ENCODE measurements around the gene PPAN.
A peak's percentile ranks its signal among the peaks of the same experiment; 100 is the strongest.

The PPAN gene

DNA sequence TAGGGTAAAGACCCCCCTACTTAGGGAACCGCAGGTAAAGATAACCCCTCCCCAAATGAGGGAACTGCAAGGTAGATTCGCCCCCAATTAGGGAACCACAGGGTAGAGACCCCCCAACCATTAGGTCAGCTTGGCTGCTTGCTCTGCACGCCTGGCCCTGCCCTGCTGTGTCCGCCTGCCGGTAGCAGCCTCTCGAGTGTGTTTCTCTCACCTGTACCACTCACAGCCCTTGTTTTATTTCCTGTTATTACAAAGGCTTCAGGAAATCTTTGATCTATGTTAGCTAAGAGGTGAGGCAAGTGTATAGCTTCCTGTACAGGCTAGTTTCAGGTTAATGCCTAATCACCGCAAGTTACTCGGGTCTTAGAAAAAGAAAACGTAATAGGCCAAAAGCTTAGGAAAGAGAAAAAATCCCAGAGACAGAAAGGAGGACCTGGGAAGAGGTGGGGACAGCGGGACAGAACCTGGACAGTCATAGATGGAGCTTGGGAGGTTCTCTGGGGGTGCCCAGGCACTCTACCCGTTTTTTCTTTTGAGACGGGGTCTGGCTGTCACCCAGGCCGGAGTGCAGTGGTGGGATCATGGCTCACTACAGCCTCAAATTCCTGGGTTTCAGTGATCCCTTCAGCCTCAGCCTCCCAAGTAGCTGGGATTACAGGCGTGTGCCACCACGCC is 36.7 kb downstream of the PPAN start:
- peak in 1 of 2 donors; percentile 33 for DNase-seq

DNA sequence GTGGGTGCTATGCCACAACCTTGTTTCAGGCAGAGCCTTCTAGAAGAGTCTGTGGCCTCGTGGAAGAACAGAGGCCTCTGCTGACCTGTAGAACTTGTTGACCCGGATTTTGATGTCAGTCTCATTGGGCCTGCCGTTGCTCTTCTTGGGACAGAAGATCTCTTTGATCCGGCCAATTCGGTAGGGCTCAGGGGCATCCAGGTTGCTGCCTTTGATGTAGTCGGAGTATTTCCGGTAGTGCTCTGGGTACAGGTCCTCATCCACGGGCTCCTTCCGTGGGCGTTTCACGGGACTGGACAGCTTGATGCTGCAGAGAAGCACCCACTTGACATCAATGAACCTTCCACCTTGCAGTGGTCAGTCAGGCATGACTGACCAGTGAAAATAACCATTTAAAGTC is 37.5 kb downstream of the PPAN start:
- DNase-seq: no peak

DNA sequence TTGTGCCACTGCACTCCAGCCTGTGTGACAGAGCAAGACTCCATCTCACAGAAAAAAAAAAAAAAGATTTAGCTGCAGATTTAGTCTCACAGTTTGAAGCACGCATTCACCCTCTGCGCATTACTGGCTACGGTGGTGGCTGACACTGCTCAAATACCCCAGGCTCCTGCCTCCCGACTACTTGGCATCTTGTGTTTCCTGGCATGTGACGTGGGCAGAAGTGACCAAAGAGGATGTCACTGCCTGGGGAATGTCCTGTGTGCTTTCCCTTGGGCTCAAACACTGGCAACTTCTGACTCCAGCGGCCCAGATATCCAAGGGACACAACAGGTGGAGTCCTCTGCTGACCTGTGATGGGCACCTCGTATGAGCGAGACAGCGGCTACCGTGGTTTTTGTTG is 38.2 kb downstream of the PPAN start:
- no peak for DNase-seq

DNA sequence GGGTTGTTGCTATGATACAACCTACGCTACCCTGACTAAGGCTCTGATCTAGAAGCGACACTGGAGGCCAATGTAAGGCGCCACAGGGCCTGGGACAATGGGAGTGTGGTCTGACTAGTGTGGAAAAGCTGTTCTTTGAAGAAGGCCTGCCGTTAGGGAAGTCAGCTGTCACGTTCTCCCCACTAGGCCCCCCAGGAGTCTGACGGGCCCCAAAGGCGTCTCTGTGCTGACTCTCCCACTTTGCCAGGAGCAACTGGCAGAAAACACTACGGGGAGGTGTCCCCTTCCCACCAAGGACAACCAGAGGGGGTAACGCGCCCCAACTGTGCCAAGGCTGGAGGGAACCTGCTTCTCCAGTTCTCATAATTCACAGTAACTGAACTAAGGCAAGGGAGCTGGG is 38.9 kb downstream of the PPAN start:
- no peak for DNase-seq

DNA sequence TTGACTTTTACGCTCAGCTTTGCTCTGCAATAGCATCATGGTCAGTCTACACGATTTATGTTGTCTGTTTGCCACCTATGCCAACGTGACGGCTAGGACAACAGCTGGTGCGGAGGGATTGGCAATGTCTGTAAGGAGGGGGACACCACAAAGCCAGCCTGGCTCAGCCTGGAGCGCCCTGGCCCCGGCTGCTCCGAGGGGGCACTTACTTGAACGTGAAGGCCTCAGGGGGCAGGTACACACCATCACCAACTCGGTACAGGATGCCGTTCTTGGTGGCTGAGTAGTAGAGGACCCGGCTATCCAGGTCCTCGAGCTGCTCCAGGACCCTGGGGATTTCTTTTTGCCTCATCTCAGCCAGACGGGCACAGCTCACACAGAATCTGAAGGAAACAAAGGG is 40.0 kb downstream of the PPAN start:
- no peak for DNase-seq

DNA sequence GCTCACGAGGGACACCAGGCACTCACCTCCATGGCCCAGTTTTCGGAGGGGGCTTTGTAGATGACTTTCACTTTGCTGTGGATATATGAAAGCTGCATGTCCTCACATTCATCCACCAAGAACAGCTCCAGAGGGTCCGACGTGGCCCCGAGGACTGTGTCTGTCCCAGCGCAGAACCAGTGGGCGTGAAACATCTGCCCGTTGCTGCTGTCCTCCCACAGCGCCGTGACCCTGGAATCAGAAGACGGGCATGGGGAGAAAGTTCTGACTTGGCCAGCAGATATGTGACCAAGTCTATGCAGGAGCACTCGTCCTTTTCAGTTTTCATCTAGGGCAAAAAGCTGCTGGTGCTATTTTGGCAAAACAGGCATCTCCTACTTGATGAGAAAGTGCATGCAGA is 43.3 kb downstream of the PPAN start:
- DNase-seq: no peak

DNA sequence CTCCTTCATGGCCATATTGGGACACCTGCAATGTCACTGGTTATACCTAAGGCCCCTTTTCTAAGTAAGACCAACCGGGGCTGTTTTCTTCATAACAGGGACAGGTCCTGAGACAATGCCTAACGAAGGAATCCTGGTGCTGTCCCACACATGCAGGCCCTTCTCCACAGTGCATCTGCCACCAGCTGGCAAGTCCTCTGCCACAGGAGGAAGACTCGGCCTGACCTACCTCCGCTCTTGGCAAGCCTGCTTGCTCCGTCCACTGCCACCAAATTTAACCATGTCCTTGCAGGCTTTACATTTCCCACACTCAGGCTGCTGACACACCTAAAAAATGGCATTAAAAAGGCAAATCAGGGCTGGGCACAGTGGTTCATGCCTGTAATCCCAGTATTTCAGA is 45.4 kb downstream of the PPAN start:
- no peak for DNase-seq

DNA sequence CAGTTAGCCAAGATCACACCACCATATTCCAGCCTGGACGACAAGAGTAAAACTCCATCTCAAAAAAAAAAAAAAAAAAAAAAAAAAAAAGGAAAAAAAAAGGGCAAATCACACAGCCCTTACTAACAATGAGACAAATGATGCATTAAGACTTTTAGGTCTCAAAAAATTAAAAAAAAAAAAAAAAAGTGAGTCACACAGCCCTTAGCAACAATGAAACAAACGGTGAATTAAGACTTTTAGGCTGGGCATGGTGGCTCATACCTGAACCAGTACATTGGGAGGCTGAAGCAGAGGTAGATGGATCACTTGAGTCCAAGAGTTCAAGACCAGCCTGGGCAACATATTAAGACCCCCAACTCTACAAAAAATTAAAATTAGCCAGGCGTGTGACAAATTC is 45.9 kb downstream of the PPAN start:
- no peak for DNase-seq

DNA sequence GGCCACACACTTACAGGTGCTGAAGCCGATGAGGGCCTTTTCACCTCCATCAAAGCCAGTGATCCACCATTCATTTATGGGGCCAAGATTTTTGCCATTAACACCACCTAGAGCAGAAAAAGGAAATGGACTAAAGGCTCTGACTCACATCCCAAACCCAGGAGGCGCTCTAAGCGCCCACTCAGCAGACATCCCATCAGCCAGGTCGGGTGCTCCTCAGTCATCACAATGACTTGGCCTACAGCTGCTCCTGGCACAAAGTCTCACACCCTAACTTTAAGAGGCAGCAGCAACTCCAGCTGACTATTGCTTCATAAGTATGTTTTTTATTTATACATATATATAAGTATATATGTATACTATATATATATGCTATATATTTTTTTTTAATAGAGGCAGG is 49.7 kb downstream of the PPAN start:
- no peak for DNase-seq

DNA sequence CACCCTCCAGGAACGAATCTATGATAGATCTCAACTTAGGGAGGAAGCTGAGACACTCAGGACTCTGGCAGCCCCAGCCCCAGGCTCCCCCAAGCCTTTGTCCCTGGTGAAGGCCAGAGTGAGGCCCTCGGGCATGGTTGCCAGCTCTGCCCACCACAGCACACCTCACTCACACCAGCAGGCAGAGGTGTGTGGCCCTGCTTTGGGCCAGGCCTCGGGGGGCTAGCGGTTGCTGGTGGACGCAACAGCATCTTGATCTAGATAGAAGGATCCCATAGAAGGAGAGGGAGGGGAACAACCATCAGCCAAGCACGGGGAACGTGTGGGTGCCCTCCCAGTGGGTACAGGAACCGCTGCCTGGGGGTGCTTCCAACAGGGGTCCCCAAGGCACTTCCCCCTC is 51.9 kb downstream of the PPAN start:
- DNase-seq: no peak

DNA sequence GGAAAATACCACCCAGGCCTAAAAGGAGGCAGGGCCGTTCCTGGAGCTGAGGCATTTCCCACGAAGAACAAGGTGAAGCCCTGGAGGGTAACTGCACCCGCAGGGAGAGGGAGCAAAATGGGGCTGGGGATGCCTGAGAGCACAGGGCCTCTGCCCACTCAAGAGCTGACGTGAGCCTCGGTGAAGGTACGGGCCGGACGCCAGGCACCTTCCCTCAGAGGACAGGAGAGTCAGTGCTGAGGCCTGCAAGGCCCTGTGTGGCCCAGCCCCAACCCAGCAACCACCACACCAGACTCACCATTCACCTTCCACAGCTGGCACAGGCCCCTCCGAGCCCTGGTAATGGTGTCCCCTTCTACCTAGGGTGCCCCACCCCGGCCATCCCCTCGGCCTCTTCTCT is 52.3 kb downstream of the PPAN start:
- no peak for DNase-seq

DNA sequence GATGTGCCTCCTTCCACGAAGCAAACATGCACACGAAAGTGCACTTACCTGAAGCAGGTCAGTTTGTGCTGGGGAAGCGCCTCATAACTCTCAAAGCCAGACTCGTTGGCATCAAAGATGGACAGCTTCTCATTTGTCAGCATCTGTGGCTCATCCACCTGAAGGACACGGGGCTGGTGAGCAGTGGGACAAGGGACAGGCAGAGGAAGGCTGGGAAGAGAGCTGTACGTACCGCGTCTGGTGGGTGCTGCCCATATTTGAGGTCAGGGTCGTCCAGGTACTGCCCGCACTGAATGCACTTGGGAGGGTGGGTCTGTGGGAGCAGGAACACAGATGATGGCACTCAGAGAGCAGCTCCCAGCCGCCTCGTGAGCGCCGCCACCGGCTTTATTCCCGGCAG is 53.4 kb downstream of the PPAN start:
- no peak for DNase-seq

All from stimulated activated CD4-positive, alpha-beta T cell treated with anti-CD3 and anti-CD28 coated beads, Interleukin-2, amount 100 ng/mL, for 24 hours (primary cell).